Measurements from ENCODE around the gene ADK. TPM values are rescaled to one million over a fixed set of nuclear protein-coding genes. Genes with fewer than 3 reads are reported as not detected.

The ADK gene
- total RNA-seq, 1 experiment from 2014 or later, result 26.8 TPM

DNA sequence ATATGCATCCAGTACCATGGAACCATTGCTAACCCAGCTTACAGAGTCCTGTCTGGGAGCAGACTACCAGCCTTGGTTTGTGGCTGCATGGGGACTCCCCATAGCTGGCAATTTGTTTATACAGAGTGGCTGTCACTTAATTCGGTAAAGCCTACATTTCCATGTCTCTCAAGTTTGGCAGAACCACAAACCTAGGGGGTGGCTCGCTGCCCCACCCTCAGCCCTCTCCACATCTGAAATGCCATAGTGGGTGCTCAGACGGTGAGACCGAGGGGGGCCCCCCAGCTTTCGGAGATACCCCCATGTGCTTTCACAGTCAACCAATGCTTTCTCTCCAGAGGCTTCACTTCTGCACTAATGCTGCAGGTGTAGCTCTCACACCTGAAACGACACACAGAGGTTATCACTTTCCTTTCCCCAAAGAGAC lies 599.8 kb downstream of the ADK start:
- no peak overlapping the region for H3K4me2 ChIP-seq (ENCODE audit: insufficient read depth, insufficient read length, low read length)
- no peak overlapping the region for H2AFZ ChIP-seq (ENCODE audit: low read length)
- H4K91ac ChIP-seq (ENCODE audit: insufficient read length, low read depth, low read length), result no peak overlapping the region
- TF ChIP-seq, protein P1, sequence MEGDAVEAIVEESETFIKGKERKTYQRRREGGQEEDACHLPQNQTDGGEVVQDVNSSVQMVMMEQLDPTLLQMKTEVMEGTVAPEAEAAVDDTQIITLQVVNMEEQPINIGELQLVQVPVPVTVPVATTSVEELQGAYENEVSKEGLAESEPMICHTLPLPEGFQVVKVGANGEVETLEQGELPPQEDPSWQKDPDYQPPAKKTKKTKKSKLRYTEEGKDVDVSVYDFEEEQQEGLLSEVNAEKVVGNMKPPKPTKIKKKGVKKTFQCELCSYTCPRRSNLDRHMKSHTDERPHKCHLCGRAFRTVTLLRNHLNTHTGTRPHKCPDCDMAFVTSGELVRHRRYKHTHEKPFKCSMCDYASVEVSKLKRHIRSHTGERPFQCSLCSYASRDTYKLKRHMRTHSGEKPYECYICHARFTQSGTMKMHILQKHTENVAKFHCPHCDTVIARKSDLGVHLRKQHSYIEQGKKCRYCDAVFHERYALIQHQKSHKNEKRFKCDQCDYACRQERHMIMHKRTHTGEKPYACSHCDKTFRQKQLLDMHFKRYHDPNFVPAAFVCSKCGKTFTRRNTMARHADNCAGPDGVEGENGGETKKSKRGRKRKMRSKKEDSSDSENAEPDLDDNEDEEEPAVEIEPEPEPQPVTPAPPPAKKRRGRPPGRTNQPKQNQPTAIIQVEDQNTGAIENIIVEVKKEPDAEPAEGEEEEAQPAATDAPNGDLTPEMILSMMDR (conservative IDR thresholded peaks at IDR 0.05), result no peak
- no peaks in the 10 kb centered on the region for H3K27me3 ChIP-seq (ENCODE audit: insufficient read depth, low read length)
- no peaks in the 10 kb centered on the region for H3K23me2 ChIP-seq (ENCODE audit: insufficient read length, low read depth, low read length, poor library complexity, severe bottlenecking)
- H2BK20ac ChIP-seq (ENCODE audit: low read depth, low read length, poor library complexity, severe bottlenecking), result no peak overlapping the region
- H2BK120ac ChIP-seq (ENCODE audit: low read depth, low read length, poor library complexity, severe bottlenecking), result no peak overlapping the region
- H3K79me2 ChIP-seq (ENCODE audit: insufficient read depth, low read length), result no peaks in the 10 kb centered on the region
- H4K5ac ChIP-seq (ENCODE audit: insufficient read length, low read depth, low read length), result no peak overlapping the region
- no peak overlapping the region for H3K14ac ChIP-seq (ENCODE audit: insufficient read depth, low read length)
- no peak overlapping the region for H3K9ac ChIP-seq (ENCODE audit: extremely low read depth, insufficient read length, low read length)
- no peak overlapping the region for H4K8ac ChIP-seq (replicated peaks; ENCODE audit: insufficient read length, low read depth, low read length)
- no peak overlapping the region for H3K18ac ChIP-seq (ENCODE audit: insufficient read length, low read depth, low read length)
- no peak overlapping the region for H3K4ac ChIP-seq (ENCODE audit: low read depth, low read length)
- no peaks in the 10 kb centered on the region for H3K4me1 ChIP-seq (ENCODE audit: insufficient read depth, low read length)
- H2BK12ac ChIP-seq (ENCODE audit: insufficient read length, low read depth, low read length), result no peak overlapping the region
- no peaks in the 10 kb centered on the region for H4K20me1 ChIP-seq (ENCODE audit: control insufficient read depth, insufficient read depth, insufficient read length)
- H2BK5ac ChIP-seq (ENCODE audit: insufficient read length, low read length), result no peak overlapping the region
- H3K56ac ChIP-seq (ENCODE audit: insufficient read length, low read depth, low read length), result no peak overlapping the region
- H3K23ac ChIP-seq (ENCODE audit: insufficient read length, low read depth, low read length), result no peak overlapping the region
- no CpG with 5 or more reads among the region's 6 CpGs for WGBS (ENCODE audit: extremely low coverage, insufficient read length, low lambda C conversion rate)
- no peak overlapping the region for H3T11ph ChIP-seq (ENCODE audit: low read length)
- no peak overlapping the region for H2AK5ac ChIP-seq (ENCODE audit: insufficient read length, low read length)
- H3K9me3 ChIP-seq (ENCODE audit: control insufficient read depth, low read depth, low read length), result no peaks in the 10 kb centered on the region
- no peak overlapping the region for H3K4me3 Mint-ChIP-seq
- H3K27me3 Mint-ChIP-seq (ENCODE audit: low read depth), result peaks cover 3% of the 10 kb centered on the region; the same call in 1 of the 2 replicates
- no peak overlapping the region for H2BK15ac ChIP-seq (ENCODE audit: low read depth, low read length)
- H3K4me1 Mint-ChIP-seq, result peaks cover 16 to 18% of the 10 kb centered on the region in 2 experiments
- H3K9me3 Mint-ChIP-seq, result no peaks in the 10 kb centered on the region
- no peaks in the 10 kb centered on the region for H3K36me3 Mint-ChIP-seq (ENCODE audit: insufficient read depth in 1 of 3, low read depth in 3 of 3)
- H3K79me1 ChIP-seq (ENCODE audit: insufficient read depth, low read depth, low read length, poor library complexity, severe bottlenecking), result no peaks in the 10 kb centered on the region
- no peak overlapping the region for H3K27ac ChIP-seq (ENCODE audit: insufficient read length, low read depth, low read length)
- no peak overlapping the region; a peak in 1 of 7 replicates for H3K27ac Mint-ChIP-seq
- no peak for DNase-seq
